GM12892 (cell line): ENCODE data around the gene GFOD2.

Experiments
- POLR2A ChIP-seq: IDR thresholded peaks from 2 replicates; pipeline ENCODE4 v1.6.1; 2011; ENCODE audit warnings: low read depth, low read length, control low read depth
- POLR2AphosphoS5 ChIP-seq: IDR thresholded peaks from 2 replicates; pipeline ENCODE4 v1.6.1; 2011; ENCODE audit warnings: low read depth, low read length, control low read depth
- TAF1 ChIP-seq: IDR thresholded peaks from 2 replicates; pipeline ENCODE4 v1.6.1; 2011; ENCODE audit warnings: low read depth, mild to moderate bottlenecking, control low read depth, low read length, borderline replicate concordance

GRCh38 chr16:67675999-67676398, 43.1 kb downstream of the GFOD2 start:
- no peak for TF ChIP-seq POLR2AphosphoS5
- TF ChIP-seq POLR2A: no peak
- no peak for TF ChIP-seq TAF1
